Measurements from ENCODE around the gene PM20D1. TPM values are rescaled to one million over a fixed set of nuclear protein-coding genes. Genes with fewer than 3 reads are reported as not detected.

PM20D1 gene
- polyA plus RNA-seq, 1 of the 3 experiments (the other 2 are of a cell fraction) = not detected

GRCh38 chr1:205813755-205814058 lies 36.2 kb downstream of the PM20D1 start:
- H3K9me3 ChIP-seq = no peaks in the 10 kb centered on the region
- peak overlapping the region; percentile 46 to 84 for H3K27ac ChIP-seq (ENCODE audit: low read depth in 2 of 2, low read length in 1 of 2)
- H3K4me2 ChIP-seq = peak overlapping the region; percentile 95
- H3K36me3 ChIP-seq (replicated peaks in 1 of 2; ENCODE audit: control insufficient read depth in 1 of 2, insufficient read depth in 2 of 2, low read length in 1 of 2) = peaks cover 0 to 15% of the 10 kb centered on the region in 2 experiments
- H3K4me1 ChIP-seq (ENCODE audit: control insufficient read depth in 1 of 2, insufficient read depth in 2 of 2, low read depth in 1 of 2, low read length in 1 of 2) = peaks cover 5 to 35% of the 10 kb centered on the region in 2 experiments; a peak in 2 of 4 replicates
- ChIA-PET POLR2A (no interaction called here), CTCF (interaction anchor here (0.9 to 1.3 kb wide), 5 partner anchors 11 to 163 kb away, joined by 3 to 7 read pairs (median 3); no protein-coding TSS in a partner anchor)
- H3K27me3 ChIP-seq (ENCODE audit: insufficient read depth) = no peaks in the 10 kb centered on the region
- no peaks in the 10 kb centered on the region for H4K20me1 ChIP-seq (ENCODE audit: insufficient read depth)
- TF ChIP-seq FOSL2 (IDR thresholded peaks at IDR 0.05; ENCODE audit: borderline replicate concordance, low read depth) = no peak
- TF ChIP-seq PBX3 (IDR thresholded peaks at IDR 0.05) = no peak
- no peak for TF ChIP-seq MXI1 (IDR thresholded peaks at IDR 0.05; ENCODE audit: low read depth, low read length)
- no peak for TF ChIP-seq IRF3 (IDR thresholded peaks at IDR 0.05; ENCODE audit: low read depth, low read length)
- TF ChIP-seq TAF1 (IDR thresholded peaks at IDR 0.05; ENCODE audit: borderline replicate concordance, low read depth, low read length) = no peak
- TF ChIP-seq CTCF (IDR thresholded peaks at IDR 0.05) = no peak
- TF ChIP-seq ELF1 (IDR thresholded peaks at IDR 0.05) = no peak
- no peak for TF ChIP-seq POLR2AphosphoS5 (IDR thresholded peaks at IDR 0.05; ENCODE audit: low read depth, low read length)
- no peak for TF ChIP-seq FOXJ3 (CRISPR knock-in tag; IDR thresholded peaks at IDR 0.05)
- no peak for TF ChIP-seq RXRA (IDR thresholded peaks at IDR 0.05; ENCODE audit: borderline replicate concordance, low read depth)
- TF ChIP-seq YY1 (IDR thresholded peaks at IDR 0.05; ENCODE audit: low read depth) = no peak
- no peak for TF ChIP-seq GABPA (IDR thresholded peaks at IDR 0.05; ENCODE audit: low read depth)
- TF ChIP-seq FOXM1 (IDR thresholded peaks at IDR 0.05; ENCODE audit: low read depth) = no peak
- TF ChIP-seq TCF12 (IDR thresholded peaks at IDR 0.05) = no peak
- no peak for TF ChIP-seq SIN3A (IDR thresholded peaks at IDR 0.05; ENCODE audit: borderline replicate concordance, low read depth, low read length)
- no peak for TF ChIP-seq RFX5 (IDR thresholded peaks at IDR 0.05; ENCODE audit: low read length)
- 13% methylated on average over 14 of the region's 14 CpGs for WGBS (ENCODE audit: low lambda C conversion rate)
- no peak for DNase-seq
- H3K9ac ChIP-seq = peak overlapping the region; percentile 74
- H3K4me3 ChIP-seq (ENCODE audit: low read depth in 2 of 2, low read length in 1 of 2) = peak overlapping the region; percentile 77 to 94
- no peaks in the 10 kb centered on the region for H3K9me2 ChIP-seq
- peaks cover 19% of the 10 kb centered on the region; the same call in 1 of the 2 replicates for H3K79me2 ChIP-seq (ENCODE audit: insufficient read depth)
- no peaks in the 10 kb centered on the region for H3F3A ChIP-seq (replicated peaks; ENCODE audit: insufficient read depth)
- H2AFZ ChIP-seq (ENCODE audit: low read depth) = peak overlapping the region; percentile 86
